HK-2 (cell line): Measurements from ENCODE around the gene A1BG.
"Not testable (repeated sequence)": the region's sequence is repeated elsewhere in the genome, so short reads cannot be mapped to it uniquely, and the experiment has no call there.

Experiments
- DNase-seq: peaks from one replicate; pipeline ENCODE4 v3.0.0-alpha.2; 2018; ENCODE audit not compliant: unreplicated experiment

Gene A1BG

DNA sequence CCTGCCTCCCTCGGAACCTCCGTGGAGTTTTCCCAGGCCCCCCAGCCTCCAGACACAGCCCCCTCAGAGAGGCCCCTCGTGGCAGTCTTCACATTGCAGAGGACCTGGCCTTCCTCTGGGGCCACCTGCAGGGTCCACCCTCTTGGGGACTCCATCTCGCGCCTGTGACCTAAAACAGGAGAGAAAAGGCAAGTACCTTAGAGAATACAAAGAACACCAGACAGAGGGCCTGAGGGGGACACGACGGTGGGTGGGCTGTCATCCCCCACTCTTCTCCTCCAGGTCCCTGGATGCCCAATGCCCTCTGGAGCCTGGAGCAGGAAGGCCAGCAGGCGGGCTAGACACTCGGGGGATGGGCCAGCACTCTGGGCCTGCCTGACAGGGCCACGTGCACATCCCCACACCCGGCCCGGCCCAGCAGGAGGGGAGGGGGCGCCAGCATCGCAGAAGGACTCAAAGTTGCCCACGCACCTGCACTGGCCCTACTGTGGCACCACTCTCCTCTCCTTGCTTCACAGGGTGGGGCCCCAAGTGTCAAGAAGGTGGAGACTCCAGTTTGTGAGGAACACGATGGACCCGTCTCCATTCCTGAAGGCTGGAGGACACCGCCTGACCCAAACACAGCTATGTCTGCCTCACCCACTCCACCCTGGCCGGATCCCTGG, 4.3 kb upstream of the A1BG start:
- no peak for DNase-seq

GRCh38 chr19:58356766-58357480, 3.6 kb upstream of the A1BG start:
- no peak for DNase-seq

DNA sequence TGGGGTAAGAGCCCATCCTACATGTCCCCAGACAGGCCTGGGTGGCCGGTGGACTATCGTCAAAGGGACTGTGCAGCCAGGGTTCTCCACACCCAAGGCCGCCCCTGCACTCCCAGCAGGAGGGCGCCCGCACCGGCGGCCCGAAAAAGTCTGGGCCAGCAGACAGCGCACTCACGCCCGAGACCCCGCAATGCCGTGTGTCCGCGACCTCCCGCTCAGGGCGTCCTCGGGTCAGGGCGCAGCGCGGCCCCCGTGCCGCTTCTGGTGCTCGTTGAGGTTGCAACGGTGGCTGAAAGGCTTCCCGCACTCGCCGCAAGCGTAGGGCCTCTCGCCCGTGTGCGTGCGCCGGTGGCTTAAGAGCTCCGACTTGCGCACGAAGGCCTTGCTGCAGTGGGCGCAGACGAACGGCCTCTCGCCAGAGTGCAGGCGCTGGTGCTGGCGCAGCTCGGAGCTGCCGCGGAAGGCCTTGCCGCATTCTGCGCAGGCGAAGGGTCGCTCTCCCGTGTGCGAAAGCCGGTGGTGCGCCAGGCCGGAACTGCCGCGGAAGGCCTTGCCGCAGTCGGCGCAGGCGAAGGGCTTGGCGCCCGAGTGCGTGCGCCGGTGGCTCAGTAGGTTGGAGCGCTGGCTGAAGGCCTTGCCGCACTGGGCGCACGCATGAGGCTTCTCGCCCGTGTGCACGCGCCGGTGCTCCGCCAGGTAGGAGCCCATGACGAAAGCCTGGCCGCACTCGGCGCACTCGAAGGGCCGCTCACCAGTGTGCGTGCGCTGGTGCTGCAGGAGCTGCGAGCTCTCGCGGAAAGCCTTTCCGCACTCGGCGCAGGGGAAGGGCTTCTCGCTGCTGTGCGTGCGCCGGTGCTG, 2.8 kb upstream of the A1BG start:
- no peak for DNase-seq

GRCh38 chr19:58355215-58355796, 2.0 kb upstream of the A1BG start:
- no peak for DNase-seq

DNA sequence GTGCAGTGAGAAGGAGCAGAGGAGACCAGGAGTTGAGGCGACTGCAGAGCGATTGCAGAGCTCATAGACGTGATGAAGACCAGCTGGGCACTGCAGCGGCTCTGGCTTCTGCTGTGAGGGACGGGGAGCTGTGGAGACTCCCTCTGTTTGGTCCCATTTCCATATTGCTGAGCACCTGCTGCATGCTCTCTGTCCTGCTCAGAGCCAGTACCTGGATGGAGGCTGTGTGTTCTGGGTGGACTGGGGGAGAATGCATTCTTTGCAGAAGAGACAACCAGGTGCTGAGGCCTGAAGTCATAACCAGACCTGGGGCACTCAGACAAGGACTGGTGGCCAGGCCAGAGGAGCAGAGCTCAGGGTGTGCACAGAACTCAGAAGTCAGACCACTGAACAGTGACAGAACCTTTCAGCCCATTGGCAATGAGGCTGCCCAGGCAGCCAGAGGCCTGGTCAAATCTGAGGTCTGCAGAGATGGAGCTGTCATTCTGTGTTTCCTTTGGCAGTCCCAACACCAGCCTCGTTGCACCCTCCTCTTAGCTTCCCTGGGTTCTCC, 1.3 kb upstream of the A1BG start:
- DNase-seq = no peak

GRCh38 chr19:58353717-58354477, 605 bp upstream of the A1BG start:
- no peak for DNase-seq

- DNase-seq = no peak
Measured at GRCh38 chr19:58351990-58352755, 1.1 kb downstream of the A1BG start.

DNA sequence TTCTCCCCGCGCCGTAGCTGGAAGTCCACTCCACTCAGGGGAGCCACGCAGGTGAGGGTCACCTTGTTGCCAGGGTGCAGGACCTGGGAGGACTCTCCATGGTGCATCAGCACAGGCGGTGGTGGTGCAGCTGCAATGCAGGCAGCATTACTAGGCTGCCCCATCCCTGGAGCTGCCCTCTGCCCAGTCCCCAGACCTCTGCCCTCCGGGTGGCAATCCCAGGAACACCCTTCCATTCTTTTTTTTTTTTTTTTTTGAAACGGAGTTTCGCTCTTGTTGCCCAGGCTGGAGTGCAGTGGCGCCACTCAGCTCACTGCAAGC, 1.8 kb downstream of the A1BG start:
- no peak for DNase-seq

DNA sequence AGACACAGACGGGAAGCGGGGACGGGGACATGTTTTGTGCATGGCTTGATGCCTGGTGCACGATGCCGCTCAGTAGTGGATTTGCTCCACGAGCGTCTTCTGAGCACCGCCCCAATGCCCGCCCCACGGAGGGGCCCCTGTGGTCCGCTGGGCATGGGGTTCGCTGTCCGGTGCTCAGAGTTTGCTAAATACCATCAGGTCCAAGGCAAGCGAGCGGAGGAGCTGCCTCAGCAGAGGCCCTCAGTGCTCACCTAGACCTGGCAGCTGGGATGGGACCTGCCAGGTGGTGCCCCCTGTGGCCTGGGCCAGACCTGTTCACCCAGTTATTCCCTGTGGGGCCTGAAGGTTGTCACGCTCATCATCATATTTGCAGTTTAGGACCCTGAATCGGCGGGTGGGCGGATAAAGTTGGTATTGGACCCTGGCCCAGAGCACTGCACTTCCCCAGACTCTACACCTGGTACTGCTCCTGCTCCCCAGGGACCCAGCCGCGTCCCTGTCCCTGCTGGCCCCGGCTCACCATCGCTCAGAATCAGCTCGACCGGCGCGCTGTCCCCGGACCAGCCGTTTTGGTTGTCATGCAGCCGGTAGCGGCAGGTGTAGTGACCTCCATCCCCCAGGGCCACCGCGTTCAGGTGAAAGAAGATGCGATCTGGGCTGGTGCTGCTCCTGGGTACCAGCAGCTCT, 2.3 kb downstream of the A1BG start:
- DNase-seq = no peak

DNA sequence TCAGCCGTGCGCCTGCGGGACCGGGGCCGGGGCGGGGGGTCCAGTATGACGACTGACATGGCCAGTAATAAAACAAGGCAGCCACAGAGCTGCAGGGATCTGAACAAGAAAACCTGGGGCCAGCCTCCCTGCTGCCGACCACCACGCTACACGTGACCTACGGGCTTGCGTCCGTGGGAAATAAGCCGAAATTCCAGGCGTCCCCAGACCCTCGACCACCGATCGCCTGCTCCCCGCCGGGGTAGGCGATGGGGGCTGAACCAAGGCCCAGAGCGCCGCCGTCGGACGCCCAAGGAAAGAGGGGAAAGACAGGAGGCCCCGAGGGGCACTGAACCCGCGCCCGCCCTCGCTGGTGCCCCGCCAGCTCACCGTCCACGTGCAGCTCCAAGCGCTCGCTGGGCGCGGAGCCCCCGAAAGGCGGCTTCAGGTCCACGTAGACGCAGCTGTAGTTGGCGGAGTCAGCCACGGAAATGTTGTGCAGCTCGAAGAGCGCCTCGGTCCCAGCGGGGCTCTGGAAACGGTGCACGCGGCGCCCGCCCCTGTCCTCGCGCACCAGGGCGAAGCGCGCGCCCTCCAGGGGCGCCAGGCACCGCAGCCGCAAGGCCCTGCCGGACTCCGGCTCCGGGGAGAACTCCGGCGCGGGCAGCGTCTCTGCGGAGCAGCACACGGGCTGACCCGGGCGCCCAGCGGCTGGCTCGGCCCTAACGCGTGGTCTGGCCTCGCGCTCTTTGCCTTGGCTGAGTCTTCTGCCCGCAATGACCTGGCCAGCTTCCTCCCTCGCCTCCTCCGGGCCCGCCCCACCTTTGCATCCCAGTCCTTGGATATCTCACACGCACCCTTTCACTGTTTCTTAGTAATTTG, 3.1 kb downstream of the A1BG start:
- DNase-seq = no peak

DNA sequence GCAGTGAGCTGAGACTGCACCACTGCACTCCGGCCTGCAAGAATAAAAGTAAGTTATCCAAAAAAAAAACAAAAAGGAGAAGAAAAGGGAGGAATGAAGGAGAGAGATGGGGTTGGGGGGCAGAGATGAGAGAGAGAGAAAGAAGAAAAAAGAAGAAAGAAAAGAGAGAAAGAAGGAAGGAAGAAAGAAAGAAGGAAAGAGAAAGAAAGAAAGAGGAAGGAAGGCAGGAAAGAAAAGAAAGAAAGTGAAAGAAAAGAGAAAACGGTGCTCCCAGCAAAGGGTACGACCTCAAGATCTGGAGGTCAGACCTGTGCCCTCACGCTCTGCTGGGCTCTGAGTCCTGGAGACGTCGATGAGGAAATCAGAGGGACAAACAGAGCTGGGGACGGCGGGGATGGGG, 3.7 kb downstream of the A1BG start:
- DNase-seq = no peak

GRCh38 chr19:58348080-58348479, 5.2 kb downstream of the A1BG start:
- DNase-seq = not testable (repeated sequence)

- DNase-seq = peak; percentile 78
Measured at GRCh38 chr19:58346961-58347929, 6.0 kb downstream of the A1BG start.

DNA sequence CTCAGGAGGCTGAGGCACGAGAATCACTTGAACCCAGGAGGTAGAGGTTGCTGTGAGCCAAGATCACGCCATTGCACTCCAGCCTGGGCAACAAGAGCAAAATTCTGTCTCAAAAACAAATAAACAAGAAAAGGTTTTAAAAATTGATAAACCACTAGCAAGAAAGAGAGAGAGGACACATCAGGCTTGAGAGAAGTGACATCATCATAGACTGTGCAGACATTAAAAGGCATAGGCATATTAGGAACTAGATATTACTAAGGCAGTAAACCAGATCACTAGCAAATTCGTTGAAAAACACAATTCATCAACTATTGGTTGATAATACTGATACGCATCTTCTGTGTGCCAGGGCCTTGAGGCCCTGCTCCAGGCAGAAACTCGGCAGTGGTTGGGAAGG, 7.7 kb downstream of the A1BG start:
- DNase-seq = no peak

DNA sequence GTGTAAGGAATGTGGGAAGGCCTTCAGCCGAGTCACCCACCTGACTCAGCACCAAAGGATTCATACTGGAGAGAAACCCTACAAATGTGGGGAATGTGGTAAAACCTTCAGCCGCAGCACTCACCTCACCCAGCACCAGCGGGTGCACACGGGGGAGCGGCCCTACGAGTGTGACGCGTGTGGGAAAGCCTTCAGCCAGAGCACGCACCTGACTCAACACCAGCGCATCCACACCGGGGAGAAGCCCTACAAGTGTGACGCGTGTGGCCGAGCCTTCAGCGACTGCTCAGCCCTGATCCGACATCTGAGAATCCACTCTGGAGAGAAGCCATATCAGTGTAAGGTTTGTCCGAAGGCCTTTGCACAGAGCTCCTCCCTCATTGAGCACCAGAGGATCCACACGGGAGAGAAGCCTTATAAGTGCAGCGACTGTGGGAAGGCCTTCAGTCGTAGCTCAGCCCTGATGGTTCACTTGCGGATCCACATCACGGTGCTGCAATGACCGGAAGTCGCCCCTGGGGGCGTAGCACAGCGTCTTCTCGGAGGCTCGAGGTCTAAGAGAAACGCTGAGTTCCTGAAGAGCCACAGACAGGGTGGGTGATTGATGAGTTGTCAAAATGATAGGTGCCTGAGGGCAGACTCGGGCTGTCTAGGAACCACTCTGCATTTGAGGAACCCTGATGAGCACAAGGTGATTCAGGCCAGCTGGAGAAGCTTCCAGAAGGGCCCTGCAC, 14.3 kb downstream of the A1BG start:
- DNase-seq = no peak

DNA sequence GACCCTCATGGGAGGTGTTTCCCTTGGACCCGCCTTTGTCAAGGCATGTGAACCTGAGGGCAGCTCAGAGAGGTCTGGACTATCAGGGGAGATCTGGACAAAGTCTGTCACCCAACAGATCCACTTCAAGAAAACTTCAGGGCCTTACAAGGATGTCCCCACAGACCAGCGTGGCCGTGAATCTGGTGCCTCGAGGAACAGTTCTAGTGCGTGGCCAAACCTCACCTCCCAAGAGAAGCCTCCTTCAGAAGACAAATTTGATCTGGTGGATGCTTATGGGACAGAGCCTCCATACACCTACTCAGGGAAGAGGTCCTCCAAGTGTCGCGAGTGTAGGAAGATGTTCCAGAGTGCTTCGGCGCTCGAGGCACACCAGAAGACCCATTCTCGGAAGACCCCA, 15.0 kb downstream of the A1BG start:
- no peak for DNase-seq

DNA sequence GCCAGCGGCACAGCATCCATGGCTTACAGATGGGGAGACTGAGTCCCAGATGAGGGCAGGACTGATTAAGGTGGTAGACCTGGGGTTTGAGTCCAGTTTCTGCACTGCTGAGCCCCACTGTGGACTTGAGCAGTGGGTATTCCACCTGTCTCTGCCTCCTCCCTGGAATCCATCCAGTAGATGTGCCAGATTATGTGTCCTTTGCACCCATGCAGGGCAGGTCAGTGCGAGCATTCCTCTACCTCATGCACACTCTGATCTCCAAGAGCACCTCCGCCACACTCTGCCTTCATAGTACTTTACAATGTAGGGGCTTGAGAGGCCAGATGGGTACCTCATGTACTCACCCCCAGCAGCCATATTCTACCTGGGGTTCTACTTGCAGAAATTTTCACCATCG, 16.5 kb downstream of the A1BG start:
- DNase-seq = no peak
